HL-60 (cell line): ENCODE measurements around the gene KLHL5.
"Not testable (repeated sequence)": the region's sequence is repeated elsewhere in the genome, so short reads cannot be mapped to it uniquely, and the experiment has no call there.

Source experiments
- GABPA ChIP-seq: IDR thresholded peaks from 2 replicates; pipeline ENCODE4 v1.6.1; 2012; ENCODE audit warnings: low read depth
- POLR2AphosphoS5 ChIP-seq: IDR thresholded peaks from 2 replicates; pipeline ENCODE4 v1.6.1; 2012; ENCODE audit warnings: low read depth
- SPI1 ChIP-seq: IDR thresholded peaks from 2 replicates; pipeline ENCODE4 v1.6.1; 2012; ENCODE audit warnings: low read depth, mild to moderate bottlenecking, borderline replicate concordance
- TF ChIP-seq, protein P1 (sequence below): IDR thresholded peaks from one replicate; pipeline ENCODE4 v1.5.1; 2011; ENCODE audit warnings: low read length, control low read depth, inconsistent platforms; ENCODE audit not compliant: insufficient read depth
- TF ChIP-seq, protein P2 (sequence below): IDR thresholded peaks from 2 replicates; pipeline ENCODE4 v1.6.1; 2012; ENCODE audit warnings: low read depth; ENCODE audit not compliant: insufficient replicate concordance

GRCh38 chr4:39138227-39138626 is 76.2 kb downstream of the KLHL5 start:
- TF ChIP-seq, protein P1, sequence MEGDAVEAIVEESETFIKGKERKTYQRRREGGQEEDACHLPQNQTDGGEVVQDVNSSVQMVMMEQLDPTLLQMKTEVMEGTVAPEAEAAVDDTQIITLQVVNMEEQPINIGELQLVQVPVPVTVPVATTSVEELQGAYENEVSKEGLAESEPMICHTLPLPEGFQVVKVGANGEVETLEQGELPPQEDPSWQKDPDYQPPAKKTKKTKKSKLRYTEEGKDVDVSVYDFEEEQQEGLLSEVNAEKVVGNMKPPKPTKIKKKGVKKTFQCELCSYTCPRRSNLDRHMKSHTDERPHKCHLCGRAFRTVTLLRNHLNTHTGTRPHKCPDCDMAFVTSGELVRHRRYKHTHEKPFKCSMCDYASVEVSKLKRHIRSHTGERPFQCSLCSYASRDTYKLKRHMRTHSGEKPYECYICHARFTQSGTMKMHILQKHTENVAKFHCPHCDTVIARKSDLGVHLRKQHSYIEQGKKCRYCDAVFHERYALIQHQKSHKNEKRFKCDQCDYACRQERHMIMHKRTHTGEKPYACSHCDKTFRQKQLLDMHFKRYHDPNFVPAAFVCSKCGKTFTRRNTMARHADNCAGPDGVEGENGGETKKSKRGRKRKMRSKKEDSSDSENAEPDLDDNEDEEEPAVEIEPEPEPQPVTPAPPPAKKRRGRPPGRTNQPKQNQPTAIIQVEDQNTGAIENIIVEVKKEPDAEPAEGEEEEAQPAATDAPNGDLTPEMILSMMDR: not testable (repeated sequence)
- not testable (repeated sequence) for TF ChIP-seq POLR2AphosphoS5, GABPA, SPI1
- TF ChIP-seq, protein P2, sequence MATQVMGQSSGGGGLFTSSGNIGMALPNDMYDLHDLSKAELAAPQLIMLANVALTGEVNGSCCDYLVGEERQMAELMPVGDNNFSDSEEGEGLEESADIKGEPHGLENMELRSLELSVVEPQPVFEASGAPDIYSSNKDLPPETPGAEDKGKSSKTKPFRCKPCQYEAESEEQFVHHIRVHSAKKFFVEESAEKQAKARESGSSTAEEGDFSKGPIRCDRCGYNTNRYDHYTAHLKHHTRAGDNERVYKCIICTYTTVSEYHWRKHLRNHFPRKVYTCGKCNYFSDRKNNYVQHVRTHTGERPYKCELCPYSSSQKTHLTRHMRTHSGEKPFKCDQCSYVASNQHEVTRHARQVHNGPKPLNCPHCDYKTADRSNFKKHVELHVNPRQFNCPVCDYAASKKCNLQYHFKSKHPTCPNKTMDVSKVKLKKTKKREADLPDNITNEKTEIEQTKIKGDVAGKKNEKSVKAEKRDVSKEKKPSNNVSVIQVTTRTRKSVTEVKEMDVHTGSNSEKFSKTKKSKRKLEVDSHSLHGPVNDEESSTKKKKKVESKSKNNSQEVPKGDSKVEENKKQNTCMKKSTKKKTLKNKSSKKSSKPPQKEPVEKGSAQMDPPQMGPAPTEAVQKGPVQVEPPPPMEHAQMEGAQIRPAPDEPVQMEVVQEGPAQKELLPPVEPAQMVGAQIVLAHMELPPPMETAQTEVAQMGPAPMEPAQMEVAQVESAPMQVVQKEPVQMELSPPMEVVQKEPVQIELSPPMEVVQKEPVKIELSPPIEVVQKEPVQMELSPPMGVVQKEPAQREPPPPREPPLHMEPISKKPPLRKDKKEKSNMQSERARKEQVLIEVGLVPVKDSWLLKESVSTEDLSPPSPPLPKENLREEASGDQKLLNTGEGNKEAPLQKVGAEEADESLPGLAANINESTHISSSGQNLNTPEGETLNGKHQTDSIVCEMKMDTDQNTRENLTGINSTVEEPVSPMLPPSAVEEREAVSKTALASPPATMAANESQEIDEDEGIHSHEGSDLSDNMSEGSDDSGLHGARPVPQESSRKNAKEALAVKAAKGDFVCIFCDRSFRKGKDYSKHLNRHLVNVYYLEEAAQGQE: not testable (repeated sequence)
